Measurements from ENCODE around the gene BDNF. TPM values are rescaled to one million over a fixed set of nuclear protein-coding genes. Genes with fewer than 3 reads are reported as not detected.
A peak's percentile ranks its signal among the peaks of the same experiment; 100 is the strongest.

BDNF gene
- polyA plus RNA-seq, 5 donors: 0.23 to 0.52 (median 0.36) TPM

DNA sequence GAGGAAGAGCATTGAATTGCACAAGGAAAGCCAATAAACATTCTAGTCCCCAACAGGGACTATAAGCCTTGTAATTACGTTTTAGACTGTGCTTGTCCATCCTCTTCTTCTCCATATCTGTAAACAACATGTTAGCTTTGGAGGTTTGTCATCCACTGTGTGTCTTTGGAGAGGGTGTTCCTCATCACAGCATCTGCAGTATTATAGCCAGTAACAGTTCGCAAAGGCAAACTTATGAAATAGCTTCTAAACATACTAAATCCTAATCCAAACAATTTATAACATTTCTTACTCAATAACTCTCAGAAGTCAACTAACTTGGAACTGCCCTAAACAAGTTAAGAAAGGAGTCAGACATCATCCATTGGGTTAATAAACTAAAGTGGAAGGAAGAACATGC lies 10.3 kb upstream of the BDNF start:
- no peak for DNase-seq

DNA sequence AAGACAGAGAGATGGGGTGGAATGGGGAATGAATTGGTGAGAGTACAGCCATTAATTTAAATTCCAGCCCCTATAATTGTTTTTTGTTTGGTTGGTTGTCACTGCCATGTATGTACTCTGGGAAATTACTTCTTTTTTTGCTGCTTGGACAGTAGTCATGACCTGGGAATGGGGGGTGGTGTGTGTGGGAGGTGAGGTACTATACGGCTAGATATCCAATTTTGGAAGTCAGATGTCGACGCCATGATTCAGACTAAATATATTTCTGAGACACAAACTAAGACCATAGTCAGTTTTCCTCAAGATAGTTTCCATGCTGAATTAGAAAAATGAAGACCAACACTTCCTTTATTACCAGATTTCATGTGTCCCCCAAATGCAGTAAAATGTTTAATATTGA lies 7.4 kb upstream of the BDNF start:
- DNase-seq: no peak

GRCh38 chr11:27705873-27706820 lies 5.9 kb upstream of the BDNF start:
- DNase-seq: no peak

- DNase-seq: no peak
These were observed 3.2 kb upstream of the BDNF start for GRCh38 chr11:27703481-27703880.

DNA sequence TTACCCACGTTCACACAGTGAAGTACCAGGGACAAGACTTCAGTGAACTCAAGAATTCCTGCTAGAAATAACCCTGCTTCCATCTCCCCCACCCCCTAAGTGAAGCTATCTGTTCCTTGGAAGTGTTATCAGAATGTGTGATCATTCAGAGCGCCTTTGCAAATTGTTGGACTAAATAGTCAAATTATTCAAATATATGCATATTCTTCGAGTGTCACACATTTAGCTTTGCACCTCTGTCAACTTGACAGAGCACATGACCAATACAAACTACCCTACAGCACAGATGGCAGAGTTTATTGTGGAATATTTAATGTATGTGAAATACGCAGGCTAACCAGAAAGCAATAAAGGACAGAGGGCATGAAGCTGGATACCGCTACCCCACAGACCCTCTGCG lies 2.6 kb upstream of the BDNF start:
- no peak for DNase-seq

- no peak for DNase-seq
These were observed 1.3 kb upstream of the BDNF start for GRCh38 chr11:27701355-27702105.

GRCh38 chr11:27699926-27700350 lies 317 bp downstream of the BDNF start:
- no peak for DNase-seq

- no peak for DNase-seq
These were observed 871 bp downstream of the BDNF start for GRCh38 chr11:27699242-27699925.

GRCh38 chr11:27698872-27699241 lies 1.4 kb downstream of the BDNF start:
- DNase-seq: peak; percentile 67 to 70

GRCh38 chr11:27697679-27698275 lies 2.5 kb downstream of the BDNF start:
- no peak for DNase-seq

DNA sequence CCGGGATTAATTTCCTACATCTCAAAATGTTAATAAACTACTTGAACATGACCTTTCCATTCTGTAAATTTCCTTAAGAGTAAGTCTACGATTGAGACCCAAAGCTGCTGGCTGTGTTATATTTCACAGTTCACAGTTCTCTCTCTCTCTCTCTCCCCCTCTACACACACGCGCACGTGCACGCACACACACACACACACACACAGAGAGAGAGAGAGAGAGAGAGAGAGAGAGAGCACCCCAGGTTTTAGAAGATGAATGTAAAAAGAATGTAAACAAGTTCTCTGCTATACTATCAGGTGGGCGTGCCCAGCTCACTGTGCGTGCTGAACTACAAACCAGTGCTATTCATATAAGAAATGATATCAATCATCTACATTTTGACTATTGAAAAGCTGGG lies 3.3 kb downstream of the BDNF start:
- no peak for DNase-seq

DNA sequence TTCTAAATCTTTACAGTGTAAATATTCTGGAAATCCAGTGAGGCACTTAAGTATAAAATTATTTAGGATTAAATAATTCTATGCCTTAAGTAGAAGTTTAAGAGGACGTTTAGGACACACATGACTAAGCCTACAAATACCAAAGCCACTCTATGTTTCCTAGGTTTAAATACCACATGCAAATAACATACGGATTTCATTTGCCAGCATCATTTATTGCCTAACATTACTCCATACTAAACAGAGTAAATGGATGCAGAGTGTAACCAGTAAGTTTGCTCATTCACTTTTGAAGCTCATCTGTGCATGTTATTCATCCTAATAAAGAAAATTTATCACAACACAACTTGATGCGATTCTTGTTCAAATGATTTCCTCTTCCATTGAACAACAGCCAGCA lies 4.1 kb downstream of the BDNF start:
- no peak for DNase-seq

DNA sequence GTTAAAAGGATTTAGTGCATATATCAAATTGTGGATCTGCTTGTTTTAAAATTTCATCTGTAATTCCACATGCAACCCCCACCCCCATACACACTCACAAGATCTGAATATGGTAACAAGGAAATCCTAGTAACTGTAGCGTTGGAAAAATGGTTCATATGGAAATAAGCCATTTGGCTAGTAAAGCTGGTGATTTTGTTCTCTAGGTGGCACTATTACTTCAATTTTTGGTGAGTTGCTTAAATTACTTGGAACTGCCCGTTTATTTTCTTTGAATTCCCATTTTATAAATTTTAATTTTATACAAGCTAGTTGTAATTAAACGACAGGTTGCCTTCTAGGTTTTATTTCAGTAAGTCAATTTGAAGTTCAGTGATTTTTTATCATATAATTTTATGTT lies 5.3 kb downstream of the BDNF start:
- DNase-seq: no peak

GRCh38 chr11:27693398-27693797 lies 6.9 kb downstream of the BDNF start:
- DNase-seq: no peak

- DNase-seq: no peak
These were observed 7.5 kb downstream of the BDNF start for GRCh38 chr11:27692781-27693180.

DNA sequence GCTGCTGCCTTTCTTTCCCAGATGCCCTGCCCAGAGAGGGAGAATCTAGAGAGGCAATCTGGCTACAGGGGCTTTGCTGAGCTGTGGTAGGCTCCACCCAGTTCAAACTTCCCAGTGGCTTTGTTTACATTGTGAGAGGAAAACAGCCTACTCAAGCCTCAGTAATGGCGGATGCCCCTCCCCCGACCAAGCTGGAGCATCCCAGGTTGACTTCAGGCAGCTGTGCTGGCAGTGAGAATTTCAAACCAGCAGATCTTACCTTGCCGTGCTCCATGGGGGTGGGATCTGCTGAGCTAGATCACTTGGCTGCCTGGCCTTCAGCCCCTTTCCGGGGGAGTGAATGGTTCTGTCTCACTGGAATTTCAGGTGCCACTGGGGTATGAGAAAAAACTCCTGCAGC lies 12.2 kb downstream of the BDNF start:
- no peak for DNase-seq

- DNase-seq: no peak
These were observed 18.6 kb downstream of the BDNF start for GRCh38 chr11:27681664-27682063.

GRCh38 chr11:27679136-27680015 lies 20.9 kb downstream of the BDNF start:
- no peak for DNase-seq

- DNase-seq: no peak
These were observed 22.0 kb downstream of the BDNF start for GRCh38 chr11:27678242-27678641.

- no peak for DNase-seq
These were observed 23.1 kb downstream of the BDNF start for GRCh38 chr11:27677108-27677507.
